Measurements from ENCODE around the gene ATXN7L3.

GRCh38 chr17:44211281-44212265 is 11.9 kb upstream of the ATXN7L3 start:
- no peak for TF ChIP-seq CTCF (IDR thresholded peaks at IDR 0.05)
- TF ChIP-seq POLR2A (IDR thresholded peaks at IDR 0.05), result no peak

Measured in uterus (tissue), 2 donors.